Measurements from ENCODE around the gene COX6B2.
"Not testable (repeated sequence)": the region's sequence is repeated elsewhere in the genome, so short reads cannot be mapped to it uniquely, and the experiment has no call there.

COX6B2 gene

GRCh38 chr19:55341595-55342531 lies 12.7 kb downstream of the COX6B2 start:
- no peak for DNase-seq

- peak; percentile 83 for DNase-seq
Observed at GRCh38 chr19:55341171-55341588, 13.3 kb downstream of the COX6B2 start.

- no peak for DNase-seq
Observed at GRCh38 chr19:55340784-55341147, 13.8 kb downstream of the COX6B2 start.

- DNase-seq: no peak
Observed at GRCh38 chr19:55339889-55340783, 14.4 kb downstream of the COX6B2 start.

GRCh38 chr19:55339105-55339888 lies 15.2 kb downstream of the COX6B2 start, which contains the start of gene KMT5C:
TSS of gene KMT5C (plus strand) at chr19:55339876. CDS start at chr19:55341937, 2,061 bp downstream.
- peak; percentile 100 for DNase-seq

- no peak for DNase-seq
Observed at GRCh38 chr19:55336101-55336500, 18.4 kb downstream of the COX6B2 start.

- no peak for DNase-seq
Observed at GRCh38 chr19:55333870-55334269, 20.6 kb downstream of the COX6B2 start.

- DNase-seq: not testable (repeated sequence)
Observed at GRCh38 chr19:55329791-55330190, 24.7 kb downstream of the COX6B2 start.

- DNase-seq: not testable (repeated sequence)
Observed at GRCh38 chr19:55328774-55329318, 25.7 kb downstream of the COX6B2 start.

GRCh38 chr19:55325172-55325571 lies 29.3 kb downstream of the COX6B2 start, which contains the start of gene TMEM150B:
TSS of gene TMEM150B (minus strand) at chr19:55325341. CDS start at chr19:55321036, 4,305 bp downstream.
- no peak for DNase-seq

GRCh38 chr19:55324662-55325061 lies 29.9 kb downstream of the COX6B2 start:
- no peak for DNase-seq

GRCh38 chr19:55322204-55322885 lies 32.2 kb downstream of the COX6B2 start:
- no peak for DNase-seq

- no peak for DNase-seq
Observed at GRCh38 chr19:55321466-55322137, 32.9 kb downstream of the COX6B2 start.

- DNase-seq: no peak
Observed at GRCh38 chr19:55320844-55321419, 33.6 kb downstream of the COX6B2 start.

GRCh38 chr19:55319785-55320184 lies 34.7 kb downstream of the COX6B2 start:
- no peak for DNase-seq

GRCh38 chr19:55316646-55317045 lies 37.9 kb downstream of the COX6B2 start:
- no peak for DNase-seq

- no peak for DNase-seq
Observed at GRCh38 chr19:55315956-55316525, 38.5 kb downstream of the COX6B2 start.

GRCh38 chr19:55314396-55314795 lies 40.1 kb downstream of the COX6B2 start:
- no peak for DNase-seq

GRCh38 chr19:55312621-55313512 lies 41.7 kb downstream of the COX6B2 start:
- no peak for DNase-seq
